ENCODE measurements around the gene TESK2.

Gene TESK2

GRCh38 chr1:45365051-45365450 lies 125.9 kb downstream of the TESK2 start:
- TF ChIP-seq CTCF (conservative IDR thresholded peaks at IDR 0.05; ENCODE audit: low read length): no peak
- H3K4me3 ChIP-seq (ENCODE audit: low read length): no peak overlapping the region
- DNase-seq (ENCODE audit: low read depth): no peak

- no peak overlapping the region for H3K4me3 ChIP-seq (ENCODE audit: low read length)
- no peak for DNase-seq (ENCODE audit: low read depth)
- TF ChIP-seq CTCF (conservative IDR thresholded peaks at IDR 0.05; ENCODE audit: low read length): no peak
Observed at GRCh38 chr1:45364294-45364693, 126.7 kb downstream of the TESK2 start.

DNA sequence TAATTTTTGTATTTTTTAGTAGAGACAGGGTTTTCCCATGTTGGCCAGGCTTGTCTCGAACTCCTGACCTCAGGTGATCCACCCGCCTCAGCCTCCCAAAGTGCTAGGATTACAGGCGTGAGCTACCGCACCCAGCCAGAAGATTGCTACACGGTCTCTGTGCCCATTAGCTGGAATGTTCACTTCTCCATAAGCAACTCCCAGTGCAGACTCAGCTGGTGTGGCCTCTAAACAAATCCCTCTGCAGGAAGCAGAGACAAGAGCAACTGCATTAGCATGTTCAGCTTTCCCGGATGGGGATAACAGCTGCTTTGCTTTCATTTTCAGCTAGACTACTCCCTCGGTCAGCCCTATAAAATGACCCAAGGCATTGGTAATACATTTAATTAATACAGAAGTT lies 130.0 kb downstream of the TESK2 start:
- H3K4me3 ChIP-seq (ENCODE audit: low read length): peak overlapping the region; percentile 13; the same call in 1 of the 2 replicates
- TF ChIP-seq CTCF (conservative IDR thresholded peaks at IDR 0.05; ENCODE audit: low read length): peak; percentile 30
- peak; percentile 81 for DNase-seq (ENCODE audit: low read depth)

GRCh38 chr1:45359882-45360513 lies 131.0 kb downstream of the TESK2 start:
- peak; percentile 69 for TF ChIP-seq CTCF (conservative IDR thresholded peaks at IDR 0.05; ENCODE audit: low read length)
- H3K4me3 ChIP-seq (ENCODE audit: low read length): no peak overlapping the region
- DNase-seq (ENCODE audit: low read depth): peak; percentile 71

GRCh38 chr1:45356186-45356585 lies 134.8 kb downstream of the TESK2 start:
- no peak for TF ChIP-seq CTCF (conservative IDR thresholded peaks at IDR 0.05; ENCODE audit: low read length)
- H3K4me3 ChIP-seq (ENCODE audit: low read length): no peak overlapping the region
- DNase-seq (ENCODE audit: low read depth): no peak

DNA sequence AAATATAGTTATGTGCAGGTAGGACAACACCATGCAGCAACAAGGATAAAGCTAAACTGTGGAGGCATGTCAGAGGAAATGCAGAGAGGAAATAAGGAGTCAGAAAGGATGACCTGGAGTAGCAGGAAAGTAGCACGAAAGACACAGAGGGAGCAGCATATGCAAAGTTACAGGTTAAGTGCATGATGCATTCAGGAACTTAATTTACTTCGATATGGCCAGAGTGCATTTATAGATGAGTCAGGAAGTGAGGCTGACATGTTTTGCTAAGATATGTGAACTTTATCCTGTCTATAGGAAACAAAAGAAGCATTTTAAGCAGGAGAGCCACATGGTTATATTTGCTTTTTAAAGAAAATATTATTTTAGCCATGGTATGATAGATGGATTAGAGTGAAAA lies 135.3 kb downstream of the TESK2 start:
- no peak for TF ChIP-seq CTCF (conservative IDR thresholded peaks at IDR 0.05; ENCODE audit: low read length)
- no peak for DNase-seq (ENCODE audit: low read depth)
- no peak overlapping the region for H3K4me3 ChIP-seq (ENCODE audit: low read length)

DNA sequence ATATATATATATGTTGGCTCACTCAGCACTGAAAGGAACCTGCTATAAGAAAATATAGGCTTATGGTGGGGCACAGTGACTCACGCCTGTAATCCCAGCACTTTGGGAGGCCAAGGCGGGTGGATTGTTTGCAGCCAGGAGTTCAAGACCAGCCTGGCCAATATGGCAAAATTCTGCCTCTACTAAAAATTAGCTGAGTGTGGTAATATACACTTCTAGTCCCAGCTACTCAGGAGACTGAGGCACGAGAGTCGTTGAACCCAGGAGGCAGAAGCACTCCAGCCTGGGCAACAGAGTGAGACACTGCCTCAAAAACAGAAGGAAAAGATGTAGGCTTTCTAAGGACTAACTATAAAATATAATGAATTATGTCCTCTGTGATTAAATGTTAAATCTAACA lies 136.1 kb downstream of the TESK2 start:
- TF ChIP-seq CTCF (conservative IDR thresholded peaks at IDR 0.05; ENCODE audit: low read length): no peak
- no peak for DNase-seq (ENCODE audit: low read depth)
- H3K4me3 ChIP-seq (ENCODE audit: low read length): no peak overlapping the region

Measured in AG10803 (cell line).